ENCODE measurements around the gene CNIH2.
"Not testable (repeated sequence)": the region's sequence is repeated elsewhere in the genome, so short reads cannot be mapped to it uniquely, and the experiment has no call there.

The CNIH2 gene

DNA sequence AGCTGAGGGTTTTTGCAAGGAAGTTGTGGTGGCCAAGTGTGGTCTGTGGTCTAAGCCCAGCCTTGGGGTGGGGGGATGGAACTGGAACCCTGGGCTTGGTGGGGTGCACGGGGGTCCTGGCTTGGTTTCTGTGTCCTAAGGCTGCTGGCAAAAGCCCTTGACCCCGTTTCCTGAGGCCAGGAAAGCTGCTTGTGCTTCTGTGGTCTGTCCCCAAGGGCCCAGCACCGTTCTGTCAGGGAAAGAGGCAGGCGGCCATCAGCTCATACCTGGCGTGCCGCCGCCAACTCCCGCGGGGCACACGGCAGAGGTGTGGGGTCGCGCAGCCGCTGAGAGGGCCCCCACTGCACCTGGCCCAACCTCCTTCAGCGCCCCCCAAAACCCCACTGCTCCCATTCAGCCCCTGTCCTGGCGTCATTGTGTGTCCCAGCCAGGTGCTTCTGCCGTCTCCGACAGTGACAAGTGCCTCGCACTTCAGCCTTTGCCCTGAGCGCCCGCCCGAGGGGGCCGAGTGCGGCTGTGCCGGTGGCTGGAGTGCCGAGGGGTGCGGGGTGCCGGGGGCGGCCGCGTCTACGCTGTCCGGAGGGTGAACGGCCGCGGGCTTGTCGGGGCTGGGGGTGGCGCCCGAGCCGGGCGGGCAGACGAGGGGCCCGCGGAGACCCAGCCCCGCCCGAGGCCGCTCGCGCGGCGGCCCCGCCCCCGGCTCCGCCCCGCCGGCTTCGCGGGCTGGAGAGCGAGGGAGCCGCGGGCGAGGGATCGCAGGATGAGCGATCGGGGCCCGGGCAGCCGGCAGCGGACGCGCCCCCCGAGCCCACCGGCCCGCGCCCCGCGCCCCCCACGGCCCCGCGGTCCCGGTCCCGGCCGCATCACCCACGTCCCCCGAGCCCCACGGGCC, at the start of gene CNIH2:
CNIH2 (plus strand) TSS at position 705 of the 892 bp plus-strand sequence. CDS start 282 bp downstream, outside the sequence.
- DNase-seq (ENCODE audit: low read depth), result no peak

DNA sequence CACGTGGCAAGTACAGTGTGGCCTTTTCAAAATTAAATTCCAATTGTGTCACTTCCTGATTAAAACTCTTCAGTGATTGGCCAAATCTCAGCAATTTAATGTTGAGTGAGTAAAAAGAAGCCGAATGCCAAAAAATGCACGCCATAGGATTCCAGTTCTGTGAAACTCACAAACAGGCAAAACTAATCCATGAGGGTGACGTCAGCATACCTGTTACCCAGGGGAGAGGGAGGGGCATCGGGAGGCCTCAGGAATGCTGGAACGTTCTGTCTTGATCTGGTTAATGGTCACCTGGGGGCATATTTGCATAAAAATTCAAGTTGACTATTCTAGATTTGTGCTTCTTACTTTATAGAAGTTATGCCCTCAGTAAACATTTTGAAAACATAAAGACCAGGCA, 49.5 kb upstream of the CNIH2 start:
- no peak for DNase-seq (ENCODE audit: low read depth)

DNA sequence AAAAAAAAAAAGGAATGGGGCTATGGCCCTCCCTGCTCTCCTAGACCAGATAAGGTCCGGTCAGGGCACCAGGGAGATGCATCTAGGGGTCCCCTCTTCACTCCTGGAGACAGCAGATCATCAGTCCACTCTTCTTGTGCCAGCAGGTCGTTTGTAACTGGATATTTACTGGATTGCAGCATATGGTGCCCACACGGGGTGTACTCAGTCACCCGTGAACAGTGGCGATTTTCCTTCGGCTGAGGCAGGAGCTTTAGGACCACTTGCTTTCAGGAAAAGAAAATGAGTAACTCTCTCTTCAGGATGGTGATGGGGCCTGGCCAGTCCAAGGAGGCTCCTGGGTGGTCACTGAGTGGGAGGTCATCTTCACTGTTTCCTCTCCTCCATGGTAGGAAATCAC, 47.8 kb upstream of the CNIH2 start:
- no peak for DNase-seq (ENCODE audit: low read depth)

DNA sequence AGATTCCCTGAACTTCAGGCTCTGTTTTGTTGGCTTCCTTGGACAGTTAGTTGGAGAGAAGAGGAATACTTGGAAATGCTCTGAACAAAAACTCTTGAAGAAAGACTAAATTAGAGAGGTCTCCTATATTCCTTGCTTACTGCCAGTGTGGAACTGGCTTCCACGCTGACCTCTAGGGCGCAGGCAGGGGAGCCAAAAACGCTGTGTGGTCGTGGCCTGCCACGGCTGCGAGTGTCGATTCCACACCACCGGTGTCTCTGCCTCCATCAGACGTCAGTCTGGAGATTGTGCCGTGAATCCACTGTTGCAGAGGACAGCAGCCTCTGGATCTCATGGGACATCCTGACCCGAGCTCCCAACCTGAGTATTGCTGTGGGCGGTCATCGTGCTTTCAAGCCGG, 47.0 kb upstream of the CNIH2 start:
- DNase-seq (ENCODE audit: low read depth), result no peak

DNA sequence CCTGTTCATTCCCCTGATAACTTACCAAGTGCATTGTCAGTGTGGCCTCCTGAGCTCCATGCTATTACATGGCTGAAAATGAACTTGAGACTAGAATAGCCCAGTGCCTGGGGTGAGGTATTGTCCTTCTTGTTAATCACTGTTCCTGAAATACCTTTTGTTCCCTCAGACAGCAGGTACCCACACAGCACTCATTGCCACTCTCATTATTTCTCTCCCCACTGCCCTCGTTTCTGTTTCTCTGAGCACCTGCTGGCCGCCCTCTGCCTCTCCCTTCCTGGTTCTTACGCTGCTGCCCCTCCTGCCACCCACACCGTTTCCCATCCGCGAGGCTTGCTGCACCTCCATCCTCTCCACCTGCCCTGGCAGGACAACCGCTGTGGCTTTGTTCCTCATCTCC, 46.4 kb upstream of the CNIH2 start:
- DNase-seq (ENCODE audit: low read depth), result no peak

DNA sequence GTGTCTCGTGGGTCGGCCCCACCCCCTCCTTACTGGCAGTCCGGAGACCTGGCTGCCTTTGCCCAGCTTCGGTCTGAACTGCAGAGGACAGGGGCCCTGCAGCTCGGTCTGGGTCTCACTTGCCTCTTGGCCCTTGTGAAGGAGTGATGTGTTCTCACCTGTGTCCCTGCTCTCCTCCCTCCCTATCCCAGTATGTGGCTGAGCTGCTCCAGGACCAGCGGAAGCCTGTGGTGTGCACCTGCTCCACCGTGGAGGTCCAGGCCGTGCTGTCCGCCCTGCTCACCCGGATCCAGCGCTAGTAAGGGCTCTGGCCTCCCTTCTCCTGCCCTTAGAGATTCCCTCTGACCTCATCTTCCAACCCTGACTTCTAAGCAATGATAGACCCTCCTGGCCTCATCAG, 45.2 kb upstream of the CNIH2 start:
- DNase-seq (ENCODE audit: low read depth), result no peak

DNA sequence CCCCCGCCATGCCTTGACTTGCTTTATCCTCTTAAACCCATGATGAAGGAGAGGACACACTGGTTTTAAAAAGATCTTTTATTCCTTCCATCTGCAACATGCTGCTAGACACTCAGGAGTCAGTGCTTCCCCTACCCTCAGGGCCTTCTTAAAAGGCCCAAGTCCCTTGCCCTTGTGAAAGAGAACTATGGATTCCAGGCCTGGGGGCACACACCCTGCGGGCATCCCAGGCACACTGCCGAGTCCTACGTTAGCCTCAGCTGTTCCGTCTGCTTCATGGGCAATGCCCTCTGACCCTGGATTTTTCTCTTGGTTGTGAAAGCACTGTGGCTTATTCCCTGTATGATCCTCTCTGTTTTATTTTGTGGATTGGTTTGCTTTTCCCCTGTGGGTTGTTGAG, 44.7 kb upstream of the CNIH2 start:
- DNase-seq (ENCODE audit: low read depth), result no peak

DNA sequence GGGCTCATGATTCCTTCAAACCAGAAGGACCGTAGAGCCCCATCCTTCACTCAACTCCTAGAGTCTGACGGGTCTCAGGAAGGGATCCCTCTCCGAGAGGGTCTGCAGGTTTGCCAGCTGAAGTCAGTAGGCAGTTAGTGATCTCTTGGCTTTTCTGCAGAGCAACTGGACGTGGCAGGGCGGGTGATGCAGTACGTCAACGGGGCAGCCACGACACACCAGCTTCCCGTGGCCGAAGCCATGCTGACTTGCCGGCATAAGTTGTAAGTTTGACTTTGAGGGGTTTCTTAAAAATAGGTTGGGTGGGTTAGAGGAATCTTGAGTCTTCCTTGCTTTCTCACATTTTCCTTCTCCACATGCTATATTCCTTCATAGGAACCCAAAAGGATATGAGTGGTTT, 42.8 kb upstream of the CNIH2 start:
- no peak for DNase-seq (ENCODE audit: low read depth)

DNA sequence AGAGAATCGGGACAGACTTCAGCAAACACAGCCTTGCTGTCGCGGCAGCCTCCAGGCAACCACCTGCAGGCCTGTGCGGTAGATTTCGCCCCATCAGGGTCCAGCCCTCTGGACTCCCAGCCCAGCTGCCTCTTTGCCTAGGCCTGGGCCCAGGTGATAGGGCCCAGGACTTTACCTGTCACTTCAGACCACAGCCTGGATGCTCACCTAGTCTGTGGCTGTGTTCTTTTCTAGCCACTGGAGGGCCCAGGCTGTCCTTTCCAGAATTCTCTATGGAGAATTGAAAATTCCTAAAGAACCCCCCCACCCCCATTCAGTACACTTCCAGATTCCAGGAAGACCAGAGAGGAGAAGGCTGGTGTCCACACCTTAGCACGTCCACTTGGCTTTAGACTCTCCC, 40.1 kb upstream of the CNIH2 start:
- no peak for DNase-seq (ENCODE audit: low read depth)

DNA sequence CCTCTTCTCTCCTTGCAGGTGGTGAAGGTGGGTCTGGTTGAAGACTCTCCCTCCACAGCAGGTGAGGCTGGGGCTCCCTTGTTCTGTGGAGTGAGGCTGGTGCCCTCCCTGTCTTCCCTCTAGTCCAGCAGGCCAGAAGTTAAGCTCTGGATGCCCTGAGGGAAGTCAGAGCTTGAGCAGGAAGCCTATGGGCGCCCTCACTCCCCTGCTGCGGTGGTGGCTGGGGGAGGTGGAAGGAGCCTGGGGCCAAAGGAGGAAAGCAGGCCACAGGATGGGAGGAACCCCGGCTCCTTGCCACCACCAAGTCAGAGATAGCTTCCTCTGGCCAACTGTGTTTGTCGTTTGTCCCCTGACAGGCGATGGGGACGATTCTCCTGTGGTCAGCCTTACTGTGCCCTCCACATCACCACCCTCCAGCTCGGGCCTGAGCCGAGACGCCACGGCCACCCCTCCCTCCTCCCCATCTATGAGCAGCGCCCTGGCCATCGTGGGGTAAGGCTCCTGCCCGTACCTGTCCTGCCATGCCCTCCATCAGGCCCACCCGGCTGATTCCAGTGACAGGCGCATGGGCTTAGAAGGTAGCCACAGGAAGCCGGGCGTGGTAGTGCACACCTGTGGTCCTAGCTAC, 39.1 kb upstream of the CNIH2 start:
- peak; percentile 87 for DNase-seq (ENCODE audit: low read depth)

DNA sequence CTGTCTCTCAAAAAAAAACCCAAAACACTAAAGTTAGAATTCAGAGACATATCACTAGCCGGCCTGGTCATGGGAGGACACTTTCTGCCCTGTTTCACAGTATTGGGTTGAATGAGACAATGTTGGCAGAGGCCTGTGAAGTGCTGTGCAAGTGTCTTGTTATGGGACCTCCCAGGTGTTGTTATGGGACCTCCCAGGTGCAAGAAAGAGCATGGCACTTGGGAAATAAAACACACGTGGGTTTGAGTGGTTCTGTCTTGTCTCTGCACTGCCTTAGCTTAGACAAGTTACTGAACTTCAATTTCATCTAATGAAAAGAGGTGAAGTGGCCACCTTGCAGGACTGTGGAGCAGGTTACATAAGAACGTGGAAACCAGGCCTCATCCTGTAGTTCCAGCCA, 38.5 kb upstream of the CNIH2 start:
- no peak for DNase-seq (ENCODE audit: low read depth)

DNA sequence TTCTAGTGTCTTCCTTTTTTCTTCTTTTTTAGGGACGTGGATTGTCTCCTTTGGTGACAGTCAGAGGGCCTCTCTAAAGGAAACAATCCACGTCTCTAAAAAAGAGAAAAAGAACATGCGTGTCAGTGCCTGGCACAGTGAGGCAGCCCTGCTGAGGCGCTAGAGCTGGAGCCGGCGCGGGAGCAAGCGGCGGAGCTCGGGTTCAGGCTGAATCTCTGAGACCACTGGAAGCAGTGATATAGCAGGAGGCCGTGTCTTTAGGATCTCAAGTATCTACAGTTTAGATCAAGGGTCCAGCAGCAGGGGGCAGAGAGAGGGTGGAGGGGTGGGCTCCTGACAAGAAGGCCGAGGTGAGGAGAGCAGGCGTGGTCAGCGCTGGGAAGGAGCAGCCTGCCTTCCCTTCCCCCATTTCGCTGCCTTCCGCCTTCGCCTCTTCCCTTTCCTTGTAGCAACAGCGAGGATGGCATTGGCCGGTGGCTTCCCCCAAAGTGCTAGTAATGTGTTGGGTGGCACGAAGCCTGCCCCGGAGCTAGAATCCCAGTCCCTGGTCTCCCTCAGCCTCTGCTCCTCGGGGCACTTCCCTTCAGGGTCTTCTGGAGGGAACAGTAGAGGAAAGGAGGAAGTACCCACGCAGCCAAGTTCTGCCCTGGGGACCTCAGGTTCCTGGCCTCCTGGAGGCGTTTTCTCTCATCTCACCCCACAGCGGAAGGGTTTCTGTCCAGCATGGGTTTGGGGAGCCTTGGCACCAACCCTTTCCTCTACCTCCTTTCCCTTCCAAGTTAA, 37.8 kb upstream of the CNIH2 start:
- peak; percentile 64 for DNase-seq (ENCODE audit: low read depth)

DNA sequence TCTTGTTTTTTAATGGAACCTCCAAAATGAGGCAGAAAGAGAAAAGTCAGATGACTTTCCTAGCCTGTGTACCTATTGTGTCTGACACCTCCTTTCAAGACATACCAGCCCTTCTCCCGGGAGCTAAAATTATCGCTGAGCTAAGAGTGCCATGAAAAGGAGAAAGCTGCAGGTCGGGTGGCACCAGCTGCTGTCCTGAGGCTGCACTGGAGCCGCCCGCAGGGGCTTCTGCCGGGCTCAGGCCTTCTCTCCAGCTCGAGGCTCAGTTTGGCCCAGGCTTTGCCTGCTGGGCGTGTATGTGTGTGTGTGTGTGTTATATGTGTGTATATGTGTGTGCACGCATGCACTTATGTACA, 37.2 kb upstream of the CNIH2 start:
- DNase-seq (ENCODE audit: low read depth), result no peak

DNA sequence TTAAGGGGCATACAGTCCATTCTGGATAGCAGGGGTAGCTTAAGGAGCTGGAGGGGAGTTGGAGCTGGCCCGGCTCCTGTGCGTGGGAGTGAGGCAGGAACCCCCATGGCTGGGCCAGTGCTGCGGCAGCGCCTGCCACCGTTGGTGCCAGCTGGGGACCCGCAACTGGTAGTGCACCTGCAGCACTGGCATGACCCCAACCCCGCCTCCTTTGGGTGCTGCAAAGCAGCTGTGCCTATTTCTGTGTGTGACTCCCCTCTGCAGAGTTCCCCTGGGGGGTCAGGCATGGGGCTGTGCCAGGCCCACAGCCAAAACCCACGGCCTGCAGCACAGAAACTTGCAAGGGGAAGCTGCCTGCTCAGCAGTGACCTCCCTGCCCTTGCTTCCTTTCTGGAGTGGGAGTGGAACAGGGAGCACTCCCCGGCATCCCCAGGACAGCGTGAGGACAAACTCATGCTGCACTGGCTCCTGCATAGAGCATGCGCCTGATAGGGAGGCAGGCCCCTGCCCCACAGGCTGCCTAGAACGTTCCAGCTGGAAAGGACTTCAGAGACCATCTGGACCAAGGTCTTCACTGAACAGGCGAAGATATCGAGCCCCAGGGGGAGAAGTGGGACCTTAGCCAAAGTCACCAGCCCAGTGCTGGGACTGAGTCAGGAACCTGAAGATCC, 35.7 kb upstream of the CNIH2 start:
- DNase-seq (ENCODE audit: low read depth), result no peak

DNA sequence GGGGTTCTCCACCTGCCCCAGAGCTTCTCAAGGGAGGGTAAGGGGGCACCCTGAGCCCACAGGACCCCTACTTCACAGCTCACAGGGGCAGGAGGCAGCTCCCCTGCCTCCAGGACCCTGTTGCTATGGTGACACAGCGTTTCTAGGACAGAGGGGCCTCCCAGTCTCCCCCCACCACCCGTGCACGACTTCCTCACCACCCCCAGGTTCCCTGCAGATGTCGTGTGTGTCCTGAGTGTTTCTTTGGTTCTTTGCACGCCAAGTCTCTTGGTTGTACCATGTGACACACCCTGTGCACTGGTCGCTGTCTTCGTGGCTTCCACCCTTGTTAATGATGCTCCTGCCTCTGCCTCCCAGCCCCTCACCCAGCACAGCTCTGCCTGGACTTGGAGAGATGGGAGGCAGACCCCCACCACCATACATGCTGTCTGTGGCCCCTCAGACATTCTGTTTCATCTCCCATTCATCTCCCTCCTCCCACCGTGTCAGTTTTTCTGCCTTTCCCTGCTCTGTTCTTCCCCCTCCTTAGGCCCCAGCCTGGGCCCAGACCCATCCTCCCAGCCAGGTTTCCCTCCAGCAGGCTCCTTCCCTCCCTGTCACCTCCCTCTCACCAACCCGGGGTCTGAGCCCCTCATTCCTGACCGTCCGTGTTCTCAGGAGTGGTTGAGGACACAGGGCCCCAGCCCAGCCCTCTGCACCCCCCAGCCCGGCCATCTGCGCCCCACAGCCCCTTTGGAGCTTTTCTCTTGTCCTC, 34.0 kb upstream of the CNIH2 start:
- DNase-seq (ENCODE audit: low read depth), result no peak

DNA sequence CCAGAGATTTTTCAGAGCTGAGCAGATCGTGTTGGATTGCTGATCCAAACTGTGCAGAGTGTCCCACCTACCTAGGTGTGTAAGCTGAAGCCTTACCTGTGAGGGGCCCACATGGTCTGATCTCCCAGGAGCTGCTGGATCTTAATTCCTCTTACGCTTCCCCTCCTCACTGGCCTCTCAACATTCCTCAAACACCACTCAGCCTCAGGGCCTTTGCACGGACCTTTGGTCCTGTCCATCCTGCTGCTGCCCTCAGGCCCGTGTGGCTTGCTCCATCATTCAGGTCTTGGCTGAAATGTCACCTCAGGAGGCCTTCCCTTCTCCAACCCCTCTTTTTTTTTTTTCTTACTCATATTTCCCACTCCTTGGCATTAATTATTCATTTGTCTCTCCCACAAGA, 30.7 kb upstream of the CNIH2 start:
- no peak for DNase-seq (ENCODE audit: low read depth)

DNA sequence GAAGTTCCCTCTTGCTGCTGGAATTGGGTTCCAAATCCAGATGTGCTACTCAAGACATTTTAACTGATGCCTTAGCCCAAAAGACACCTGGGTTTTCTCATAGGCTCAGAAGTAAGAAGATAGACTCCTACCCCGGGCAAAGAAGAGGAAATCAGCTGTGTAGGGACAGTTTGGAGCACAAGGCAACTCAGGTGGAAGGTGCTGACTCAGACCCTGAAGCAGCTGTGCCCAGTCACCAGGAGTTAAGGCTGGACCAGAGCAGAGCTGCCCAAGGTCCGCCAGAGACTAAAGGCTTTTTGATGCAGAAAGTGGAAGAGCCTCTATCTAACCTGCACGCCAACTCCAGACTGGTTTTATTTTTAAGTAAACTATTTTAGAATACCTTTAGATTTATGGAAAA, 30.2 kb upstream of the CNIH2 start:
- no peak for DNase-seq (ENCODE audit: low read depth)

DNA sequence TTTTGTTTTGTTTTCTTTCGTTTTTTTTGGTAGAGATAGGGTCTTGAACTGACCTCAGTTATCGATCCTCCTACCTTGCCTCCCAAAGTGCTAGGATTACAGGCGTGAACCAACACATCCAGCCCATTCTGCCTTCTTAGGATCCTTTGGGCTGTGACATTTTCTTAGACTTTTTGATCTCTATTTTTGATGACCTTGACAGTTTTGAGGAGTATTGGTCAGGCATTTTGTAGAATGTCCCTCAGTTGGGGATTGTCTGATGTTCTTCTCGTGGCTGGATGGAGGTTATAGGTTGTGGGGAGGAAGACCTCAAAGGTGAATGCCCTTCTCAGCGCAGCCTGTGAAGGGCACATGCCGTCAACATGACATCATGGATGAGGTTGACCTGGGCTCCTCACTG, 29.1 kb upstream of the CNIH2 start:
- DNase-seq (ENCODE audit: low read depth), result no peak

DNA sequence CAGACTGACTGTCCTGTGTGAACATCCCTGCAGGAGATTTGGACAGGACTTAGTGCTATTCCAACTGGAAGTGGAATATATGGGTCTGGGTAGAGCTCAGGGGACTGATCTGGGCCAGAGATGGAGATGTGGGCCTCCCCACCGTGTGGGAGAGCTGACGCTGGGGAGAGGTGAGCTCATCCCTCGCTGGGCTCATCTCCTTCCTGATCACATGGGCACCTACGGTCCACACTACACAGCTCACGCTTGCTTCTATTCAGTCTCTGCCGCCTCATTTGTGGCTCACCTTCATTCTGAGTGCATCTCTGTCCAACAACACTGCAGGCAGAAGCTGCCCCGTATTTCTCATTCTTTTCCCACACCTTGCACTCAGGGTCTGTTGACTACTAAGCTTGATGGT, 26.2 kb upstream of the CNIH2 start:
- no peak for DNase-seq (ENCODE audit: low read depth)

DNA sequence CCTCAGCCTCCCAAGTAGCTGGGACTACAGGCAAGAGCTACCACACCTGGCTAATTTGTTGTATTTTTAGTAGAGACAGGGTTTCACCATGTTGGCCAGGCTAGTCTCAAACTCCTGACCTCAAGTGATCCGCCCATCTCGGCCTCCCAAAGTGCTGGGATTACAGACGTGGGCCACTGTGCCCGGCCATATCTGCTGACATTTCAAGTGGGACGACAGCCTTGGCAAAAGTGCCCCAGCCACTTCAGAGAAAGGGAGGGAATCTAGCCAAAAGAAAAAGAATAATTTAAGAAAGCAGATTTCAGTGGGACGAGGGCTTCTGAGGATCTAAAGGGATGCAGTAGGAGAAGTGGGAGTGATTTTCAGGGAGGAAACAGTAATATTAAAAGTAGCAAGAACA, 24.9 kb upstream of the CNIH2 start:
- DNase-seq (ENCODE audit: low read depth), result not testable (repeated sequence)

DNA sequence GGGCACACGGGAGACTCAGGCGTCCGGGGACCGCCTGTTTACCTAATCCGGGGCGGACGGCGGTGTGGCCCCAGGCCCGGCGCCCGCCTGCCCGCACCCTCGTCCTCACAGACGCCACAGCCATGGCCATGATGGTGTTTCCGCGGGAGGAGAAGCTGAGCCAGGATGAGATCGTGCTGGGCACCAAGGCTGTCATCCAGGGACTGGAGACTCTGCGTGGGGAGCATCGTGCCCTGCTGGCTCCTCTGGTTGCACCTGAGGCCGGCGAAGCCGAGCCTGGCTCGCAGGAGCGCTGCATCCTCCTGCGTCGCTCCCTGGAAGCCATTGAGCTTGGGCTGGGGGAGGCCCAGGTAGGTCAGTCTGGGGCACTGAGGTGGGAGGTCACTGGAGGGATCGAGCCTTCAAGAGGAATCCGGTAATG, 19.5 kb upstream of the CNIH2 start:
- DNase-seq (ENCODE audit: low read depth), result no peak

DNA sequence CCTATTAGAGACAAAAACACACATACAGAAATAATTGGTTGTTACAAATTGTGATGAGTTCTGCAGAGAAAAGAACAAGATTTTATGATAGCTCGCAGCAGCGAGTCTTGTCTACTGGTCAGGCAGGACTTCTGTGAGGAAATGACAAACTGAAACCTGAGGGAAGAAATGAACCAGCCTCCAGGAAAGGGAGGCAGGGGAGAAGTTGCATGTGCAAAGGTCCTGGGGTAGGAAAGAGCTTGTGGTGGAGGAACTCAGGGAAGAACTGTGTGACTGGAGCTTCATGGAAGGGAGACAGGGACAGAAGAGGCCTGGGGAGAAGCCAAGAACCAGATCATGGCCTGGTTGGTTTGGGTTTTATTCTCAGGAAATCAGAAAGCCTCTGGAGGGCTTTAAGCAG, 18.8 kb upstream of the CNIH2 start:
- DNase-seq (ENCODE audit: low read depth), result no peak

Data from CMK (cell line).